Measurements from ENCODE around the gene CADM4.

The CADM4 gene

DNA sequence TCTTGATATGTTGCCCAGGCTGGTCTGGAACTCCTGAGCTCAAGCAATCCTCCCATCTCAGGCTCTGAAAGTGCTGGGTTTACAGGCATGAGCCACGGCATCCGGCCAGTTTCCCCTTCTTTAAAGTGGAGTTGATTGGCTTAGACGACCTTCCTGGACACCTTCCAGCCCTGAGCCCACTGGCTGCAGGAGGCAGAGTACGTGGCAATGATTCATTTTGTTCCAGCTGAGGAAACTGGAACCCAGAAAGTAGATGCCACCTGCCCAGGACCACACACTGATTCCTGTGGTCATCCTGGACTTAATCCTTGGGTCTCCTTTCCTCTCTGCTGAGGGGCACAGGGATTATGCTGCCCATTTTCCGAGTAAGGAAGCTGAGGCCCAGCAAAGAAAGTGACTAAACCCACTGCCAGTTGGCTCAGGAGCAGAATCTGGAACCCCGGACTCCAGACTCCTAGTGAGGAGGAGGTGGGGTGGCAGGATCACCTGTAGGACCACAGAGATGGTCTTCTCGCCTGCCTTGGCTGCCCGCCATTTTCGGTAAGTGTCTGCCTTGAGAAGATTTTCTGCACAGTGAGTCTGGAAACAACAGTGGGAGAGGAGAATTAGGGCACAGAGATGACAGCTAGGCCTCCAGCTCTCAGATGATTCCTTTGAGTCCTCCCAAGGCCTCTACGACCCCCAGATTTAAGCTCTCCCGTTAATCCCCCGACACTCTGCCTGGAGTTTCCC lies 65.1 kb downstream of the CADM4 start:
- TF ChIP-seq MYC (IDR thresholded peaks at IDR 0.05; ENCODE audit: low read depth, low read length) (no peak), MAX (IDR thresholded peaks at IDR 0.05; ENCODE audit: low read depth, low read length) (no peak), POLR2A (IDR thresholded peaks at IDR 0.05; ENCODE audit: extremely low read depth, insufficient read length) (no peak)
- TF ChIP-seq, protein P1, sequence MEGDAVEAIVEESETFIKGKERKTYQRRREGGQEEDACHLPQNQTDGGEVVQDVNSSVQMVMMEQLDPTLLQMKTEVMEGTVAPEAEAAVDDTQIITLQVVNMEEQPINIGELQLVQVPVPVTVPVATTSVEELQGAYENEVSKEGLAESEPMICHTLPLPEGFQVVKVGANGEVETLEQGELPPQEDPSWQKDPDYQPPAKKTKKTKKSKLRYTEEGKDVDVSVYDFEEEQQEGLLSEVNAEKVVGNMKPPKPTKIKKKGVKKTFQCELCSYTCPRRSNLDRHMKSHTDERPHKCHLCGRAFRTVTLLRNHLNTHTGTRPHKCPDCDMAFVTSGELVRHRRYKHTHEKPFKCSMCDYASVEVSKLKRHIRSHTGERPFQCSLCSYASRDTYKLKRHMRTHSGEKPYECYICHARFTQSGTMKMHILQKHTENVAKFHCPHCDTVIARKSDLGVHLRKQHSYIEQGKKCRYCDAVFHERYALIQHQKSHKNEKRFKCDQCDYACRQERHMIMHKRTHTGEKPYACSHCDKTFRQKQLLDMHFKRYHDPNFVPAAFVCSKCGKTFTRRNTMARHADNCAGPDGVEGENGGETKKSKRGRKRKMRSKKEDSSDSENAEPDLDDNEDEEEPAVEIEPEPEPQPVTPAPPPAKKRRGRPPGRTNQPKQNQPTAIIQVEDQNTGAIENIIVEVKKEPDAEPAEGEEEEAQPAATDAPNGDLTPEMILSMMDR (IDR thresholded peaks at IDR 0.05; ENCODE audit: low read depth, low read length): no peak
- DNase-seq (ENCODE audit: low read depth): no peak
- H3K4me3 ChIP-seq (ENCODE audit: low read depth, low read length): peak overlapping the region; percentile 96

Data from NB4 (cell line).